Thoracic aorta (tissue), 2 donors: ENCODE measurements around the gene PRKACB. TPM values are rescaled to one million over a fixed set of nuclear protein-coding genes. Genes with fewer than 3 reads are reported as not detected.

ENCODE experiments used
- ATAC-seq: fragments of 150-250 bp; one replicate; pipeline ENCODE4 v1.8.0; 2017; ENCODE audit warnings: low read depth; ENCODE audit not compliant: insufficient number of reproducible peaks, low FRiP score
- DNase-seq: peaks from one replicate; pipeline ENCODE4 v3.0.0-alpha.2; 2020; ENCODE audit warnings: low spot score
- H3K27ac ChIP-seq, 2 donors: fragments of 200-600 bp; sonication (generic); 1 replicate in 1 of 2; 2 replicates in 1 of 2; pipeline ENCODE4 v1.5.1; 2016; ENCODE audit warnings: mild to moderate bottlenecking in 2 of 2, moderate library complexity in 2 of 2
- H3K27me3 ChIP-seq: fragments of 200-600 bp; sonication (generic); replicated peaks from 2 replicates; pipeline ENCODE4 v1.6.0; 2016; ENCODE audit warnings: mild to moderate bottlenecking; ENCODE audit not compliant: insufficient read depth
- H3K36me3 ChIP-seq: fragments of 200-600 bp; sonication (generic); one replicate; pipeline ENCODE4 v1.5.1; 2016
- H3K4me1 ChIP-seq, 2 donors: fragments of 200-600 bp; sonication (generic); 1 replicate in 1 of 2; 2 replicates in 1 of 2; pipeline versions ENCODE4 v1.5.1 to v1.6.0; 2016; ENCODE audit warnings: low read depth in 2 of 2, mild to moderate bottlenecking in 1 of 2; ENCODE audit not compliant: control insufficient read depth in 1 of 2
- H3K4me3 ChIP-seq: fragments of 200-600 bp; sonication (generic); 2 replicates; pipeline ENCODE4 v1.5.1; 2016; ENCODE audit warnings: mild to moderate bottlenecking
- H3K9me3 ChIP-seq: fragments of 200-600 bp; sonication (generic); 2 replicates; pipeline ENCODE4 v1.5.1; 2016
- total RNA-seq, 2 donors: library from RNA; depleted of rRNA; stranded (reverse); fragments of >200 nt; gene quantifications; one replicate each; pipeline versions ENCODE4 v1.1.0 to v1.2.3, GENCODE V29; 2016
- TF ChIP-seq, protein P1 (sequence below): fragments of 200-600 bp; sonication (generic); IDR thresholded peaks from one replicate; pipeline ENCODE4 v1.5.1; 2019; ENCODE audit warnings: antibody characterized with exemption

The PRKACB gene
- total RNA-seq, 2 donors from 2014 or later: 27.3 to 32.2 TPM

DNA sequence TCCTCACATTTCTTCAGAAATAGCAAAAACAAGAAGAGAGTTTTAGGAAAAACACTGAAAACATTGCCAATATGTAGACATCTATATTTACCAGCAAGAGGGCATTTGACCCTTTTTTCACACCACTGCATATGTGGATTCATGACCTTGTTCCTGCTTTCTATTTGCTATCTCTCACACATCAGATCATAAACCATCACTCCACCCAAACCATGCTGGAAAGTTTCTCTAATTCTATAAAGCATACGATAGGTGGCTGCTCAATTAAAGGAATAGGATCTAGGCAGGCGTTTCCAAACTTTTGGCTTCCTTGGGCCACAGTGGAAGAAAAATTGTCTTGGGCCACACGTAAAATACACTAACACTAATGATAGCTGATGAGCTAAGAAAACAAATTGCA, 121.8 kb downstream of the PRKACB start:
- H3K4me1 ChIP-seq: no peaks in the 10 kb centered on the region
- no peak for ATAC-seq
- TF ChIP-seq, protein P1, sequence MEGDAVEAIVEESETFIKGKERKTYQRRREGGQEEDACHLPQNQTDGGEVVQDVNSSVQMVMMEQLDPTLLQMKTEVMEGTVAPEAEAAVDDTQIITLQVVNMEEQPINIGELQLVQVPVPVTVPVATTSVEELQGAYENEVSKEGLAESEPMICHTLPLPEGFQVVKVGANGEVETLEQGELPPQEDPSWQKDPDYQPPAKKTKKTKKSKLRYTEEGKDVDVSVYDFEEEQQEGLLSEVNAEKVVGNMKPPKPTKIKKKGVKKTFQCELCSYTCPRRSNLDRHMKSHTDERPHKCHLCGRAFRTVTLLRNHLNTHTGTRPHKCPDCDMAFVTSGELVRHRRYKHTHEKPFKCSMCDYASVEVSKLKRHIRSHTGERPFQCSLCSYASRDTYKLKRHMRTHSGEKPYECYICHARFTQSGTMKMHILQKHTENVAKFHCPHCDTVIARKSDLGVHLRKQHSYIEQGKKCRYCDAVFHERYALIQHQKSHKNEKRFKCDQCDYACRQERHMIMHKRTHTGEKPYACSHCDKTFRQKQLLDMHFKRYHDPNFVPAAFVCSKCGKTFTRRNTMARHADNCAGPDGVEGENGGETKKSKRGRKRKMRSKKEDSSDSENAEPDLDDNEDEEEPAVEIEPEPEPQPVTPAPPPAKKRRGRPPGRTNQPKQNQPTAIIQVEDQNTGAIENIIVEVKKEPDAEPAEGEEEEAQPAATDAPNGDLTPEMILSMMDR: no peak

DNA sequence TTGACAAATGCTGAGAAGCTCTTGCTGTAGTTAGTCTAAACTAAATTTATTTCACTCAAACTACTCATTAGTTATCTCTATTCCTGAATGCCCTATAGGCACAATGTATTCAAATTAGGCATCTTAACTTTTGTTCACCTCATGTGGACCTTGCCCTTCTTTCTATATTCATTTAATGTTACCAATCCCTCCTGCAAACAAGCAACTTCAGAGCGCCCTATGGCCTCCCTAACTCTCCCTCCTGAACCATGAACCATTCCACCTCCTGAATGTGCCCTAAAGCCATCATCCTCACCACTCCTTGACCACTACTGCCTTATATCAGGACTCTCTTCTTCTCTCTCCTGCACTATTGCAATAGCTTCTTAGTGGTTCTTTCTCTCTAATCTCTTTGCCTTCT, 122.7 kb downstream of the PRKACB start:
- no peak for ATAC-seq
- Histone ChIP-seq H3K36me3 (no peaks in the 10 kb centered on the region), H3K4me3 (no peak overlapping the region), H3K27ac (no peak overlapping the region), H3K9me3 (no peaks in the 10 kb centered on the region), H3K4me1 (no peaks in the 10 kb centered on the region), H3K27me3 (no peaks in the 10 kb centered on the region)
- TF ChIP-seq, protein P1: no peak
- DNase-seq: no peak

More for the DNA sequence above, 121.8 kb downstream of the PRKACB start:
- H3K27ac ChIP-seq: no peak overlapping the region
- H3K9me3 ChIP-seq: no peaks in the 10 kb centered on the region
- H3K4me3 ChIP-seq: no peak overlapping the region
- DNase-seq: no peak
- H3K36me3 ChIP-seq: no peaks in the 10 kb centered on the region
- no peaks in the 10 kb centered on the region for H3K27me3 ChIP-seq

DNA sequence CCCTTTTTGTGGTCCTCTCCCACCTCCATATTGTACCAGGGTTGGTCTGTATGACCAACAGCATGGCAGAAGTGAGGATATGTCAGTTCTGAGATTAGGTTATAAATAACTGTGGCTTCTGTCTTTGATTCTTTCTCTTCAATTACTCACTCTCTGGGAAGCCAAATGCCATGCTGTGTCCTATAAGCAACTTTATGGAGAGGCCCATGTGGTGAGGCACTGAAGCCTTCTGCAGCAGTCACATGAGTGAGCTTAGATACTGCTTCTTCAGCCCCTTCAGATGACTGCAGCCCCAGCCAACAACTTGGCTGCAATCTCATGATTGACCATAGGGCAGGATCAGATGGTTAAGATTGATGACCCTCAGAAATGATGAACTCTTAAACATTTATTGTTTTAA, 123.4 kb downstream of the PRKACB start:
- no peaks in the 10 kb centered on the region for H3K9me3 ChIP-seq
- H3K27me3 ChIP-seq: no peaks in the 10 kb centered on the region
- H3K27ac ChIP-seq: no peak overlapping the region
- TF ChIP-seq, protein P1: no peak
- no peaks in the 10 kb centered on the region for H3K36me3 ChIP-seq
- H3K4me3 ChIP-seq: no peak overlapping the region
- ATAC-seq: no peak
- no peak for DNase-seq
- no peaks in the 10 kb centered on the region for H3K4me1 ChIP-seq

DNA sequence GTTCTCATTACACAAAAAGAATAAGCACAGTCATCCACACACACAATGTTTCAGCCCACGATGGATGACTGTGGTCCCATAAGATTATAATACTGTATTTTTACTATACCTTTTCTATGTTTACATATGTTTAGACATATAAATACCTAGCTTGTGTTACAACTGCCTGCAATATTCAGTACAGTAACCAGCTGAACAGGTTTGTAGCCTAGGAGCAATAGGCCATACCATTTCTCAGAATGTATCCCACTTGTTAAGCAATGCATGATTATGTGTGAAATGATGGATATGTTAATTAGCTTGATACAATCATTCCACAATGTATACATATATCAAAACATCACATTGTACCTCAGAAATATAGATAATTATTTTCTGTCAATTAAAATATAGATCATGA, 124.3 kb downstream of the PRKACB start:
- Histone ChIP-seq H3K9me3 (no peaks in the 10 kb centered on the region), H3K27ac (no peak overlapping the region), H3K4me1 (no peaks in the 10 kb centered on the region), H3K27me3 (no peaks in the 10 kb centered on the region), H3K36me3 (no peaks in the 10 kb centered on the region), H3K4me3 (no peak overlapping the region)
- TF ChIP-seq, protein P1: no peak
- DNase-seq (no peak), ATAC-seq (no peak)

DNA sequence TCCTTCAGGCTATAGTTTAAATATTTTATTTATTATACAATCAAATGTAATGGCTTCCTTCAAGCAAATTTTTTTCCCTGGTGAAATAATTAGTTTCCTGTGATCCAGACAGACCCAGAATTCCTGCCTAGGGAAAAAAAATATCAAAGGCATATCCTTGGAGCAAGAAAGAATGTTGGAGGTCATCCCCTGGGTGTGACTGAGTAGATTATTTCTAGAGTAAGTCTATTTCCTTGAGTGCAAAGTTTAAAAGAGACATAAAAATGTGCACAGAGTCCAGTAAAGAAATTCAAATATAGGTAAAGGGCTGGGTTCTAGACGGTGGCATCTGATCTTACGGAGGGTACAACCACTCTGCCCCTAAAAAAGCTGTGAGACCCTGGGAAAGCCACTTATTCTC, 125.2 kb downstream of the PRKACB start:
- Histone ChIP-seq H3K36me3 (no peaks in the 10 kb centered on the region), H3K27ac (no peak overlapping the region), H3K4me1 (no peaks in the 10 kb centered on the region), H3K27me3 (no peaks in the 10 kb centered on the region), H3K4me3 (no peak overlapping the region), H3K9me3 (no peaks in the 10 kb centered on the region)
- TF ChIP-seq, protein P1: no peak
- no peak for DNase-seq
- ATAC-seq: no peak
